ENCODE results near the gene KCNMB2. TPM values are rescaled to one million over a fixed set of nuclear protein-coding genes. Genes with fewer than 3 reads are reported as not detected.
A peak's percentile ranks its signal among the peaks of the same experiment; 100 is the strongest.

The KCNMB2 gene
- total RNA-seq, 2 donors from 2014 or later: not detected

GRCh38 chr3:178663201-178663934 is 127.1 kb downstream of the KCNMB2 start:
- H3K9ac ChIP-seq (ENCODE audit: extremely low read depth, low read length, poor library complexity, severe bottlenecking): peak overlapping the region; percentile 52
- H3K27ac ChIP-seq (ENCODE audit: low read depth, low read length): no peak overlapping the region
- Mint-ChIP-seq H3K4me1 (peaks cover 32% of the 10 kb centered on the region), H3K27me3 (ENCODE audit: insufficient read depth) (no peaks in the 10 kb centered on the region), H3K27ac (peak overlapping the region; percentile 64), H3K36me3 (ENCODE audit: low read depth) (no peaks in the 10 kb centered on the region), H3K9me3 (peaks cover 3% of the 10 kb centered on the region), H3K4me3 (no peak overlapping the region)
- H3K9me3 ChIP-seq (ENCODE audit: control insufficient read depth, low read length): peaks cover 8% of the 10 kb centered on the region
- H3K36me3 ChIP-seq (ENCODE audit: control insufficient read depth, insufficient read depth, low read length): no peaks in the 10 kb centered on the region
- H3K27me3 ChIP-seq (ENCODE audit: control insufficient read depth, insufficient read depth, low read length, poor library complexity, severe bottlenecking): no peaks in the 10 kb centered on the region
- peak overlapping the region; percentile 57 for H3K4me3 ChIP-seq (ENCODE audit: low read length)
- 90 to 100% methylated on average over 1 of the region's 1 CpG for WGBS, 2 experiments (ENCODE audit: insufficient coverage in 1 of 2, insufficient read length in 1 of 2)
- DNase-seq: no peak
- H3K4me1 ChIP-seq (ENCODE audit: control insufficient read depth, insufficient read depth, low read length): peaks cover 14% of the 10 kb centered on the region
- TF ChIP-seq, protein P1, sequence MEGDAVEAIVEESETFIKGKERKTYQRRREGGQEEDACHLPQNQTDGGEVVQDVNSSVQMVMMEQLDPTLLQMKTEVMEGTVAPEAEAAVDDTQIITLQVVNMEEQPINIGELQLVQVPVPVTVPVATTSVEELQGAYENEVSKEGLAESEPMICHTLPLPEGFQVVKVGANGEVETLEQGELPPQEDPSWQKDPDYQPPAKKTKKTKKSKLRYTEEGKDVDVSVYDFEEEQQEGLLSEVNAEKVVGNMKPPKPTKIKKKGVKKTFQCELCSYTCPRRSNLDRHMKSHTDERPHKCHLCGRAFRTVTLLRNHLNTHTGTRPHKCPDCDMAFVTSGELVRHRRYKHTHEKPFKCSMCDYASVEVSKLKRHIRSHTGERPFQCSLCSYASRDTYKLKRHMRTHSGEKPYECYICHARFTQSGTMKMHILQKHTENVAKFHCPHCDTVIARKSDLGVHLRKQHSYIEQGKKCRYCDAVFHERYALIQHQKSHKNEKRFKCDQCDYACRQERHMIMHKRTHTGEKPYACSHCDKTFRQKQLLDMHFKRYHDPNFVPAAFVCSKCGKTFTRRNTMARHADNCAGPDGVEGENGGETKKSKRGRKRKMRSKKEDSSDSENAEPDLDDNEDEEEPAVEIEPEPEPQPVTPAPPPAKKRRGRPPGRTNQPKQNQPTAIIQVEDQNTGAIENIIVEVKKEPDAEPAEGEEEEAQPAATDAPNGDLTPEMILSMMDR (conservative IDR thresholded peaks at IDR 0.05): no peak

DNA sequence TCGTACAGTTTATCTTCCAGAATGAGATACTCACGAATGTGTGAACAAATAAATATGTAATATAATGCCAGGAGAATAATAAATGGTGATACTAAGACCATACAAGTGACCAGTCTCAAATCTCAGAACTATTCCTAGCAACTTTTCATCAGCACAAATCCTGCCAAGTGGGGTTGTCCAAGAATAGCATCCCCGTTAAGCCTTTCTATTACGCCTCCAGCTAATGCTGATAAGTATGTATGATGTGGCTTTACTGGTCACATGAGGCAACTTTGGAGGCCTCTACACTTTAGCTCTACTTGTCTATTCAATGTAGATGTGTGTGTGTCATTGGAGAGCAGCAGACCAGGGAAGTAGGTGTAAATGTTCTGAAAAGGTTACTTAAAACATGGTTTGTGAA is 129.5 kb downstream of the KCNMB2 start:
- TF ChIP-seq, protein P1 (conservative IDR thresholded peaks at IDR 0.05): no peak
- Mint-ChIP-seq H3K4me3 (no peak overlapping the region), H3K9me3 (peaks cover 3% of the 10 kb centered on the region), H3K4me1 (peaks cover 45% of the 10 kb centered on the region), H3K27me3 (ENCODE audit: insufficient read depth) (no peaks in the 10 kb centered on the region), H3K27ac (no peak overlapping the region), H3K36me3 (ENCODE audit: low read depth) (no peaks in the 10 kb centered on the region)
- H3K9me3 ChIP-seq (ENCODE audit: control insufficient read depth, low read length): peaks cover 8% of the 10 kb centered on the region
- no peak overlapping the region for H3K4me3 ChIP-seq (ENCODE audit: low read length)
- H3K36me3 ChIP-seq (ENCODE audit: control insufficient read depth, insufficient read depth, low read length): no peaks in the 10 kb centered on the region
- no peak for DNase-seq
- WGBS, 2 experiments (ENCODE audit: insufficient coverage in 1 of 2, insufficient read length in 1 of 2): 93 to 100% methylated on average over 2 to 3 of the region's 4 CpGs
- H3K4me1 ChIP-seq (ENCODE audit: control insufficient read depth, insufficient read depth, low read length): peaks cover 14% of the 10 kb centered on the region
- no peak overlapping the region for H3K27ac ChIP-seq (ENCODE audit: low read depth, low read length)
- H3K27me3 ChIP-seq (ENCODE audit: control insufficient read depth, insufficient read depth, low read length, poor library complexity, severe bottlenecking): no peaks in the 10 kb centered on the region
- no peak overlapping the region for H3K9ac ChIP-seq (ENCODE audit: extremely low read depth, low read length, poor library complexity, severe bottlenecking)

DNA sequence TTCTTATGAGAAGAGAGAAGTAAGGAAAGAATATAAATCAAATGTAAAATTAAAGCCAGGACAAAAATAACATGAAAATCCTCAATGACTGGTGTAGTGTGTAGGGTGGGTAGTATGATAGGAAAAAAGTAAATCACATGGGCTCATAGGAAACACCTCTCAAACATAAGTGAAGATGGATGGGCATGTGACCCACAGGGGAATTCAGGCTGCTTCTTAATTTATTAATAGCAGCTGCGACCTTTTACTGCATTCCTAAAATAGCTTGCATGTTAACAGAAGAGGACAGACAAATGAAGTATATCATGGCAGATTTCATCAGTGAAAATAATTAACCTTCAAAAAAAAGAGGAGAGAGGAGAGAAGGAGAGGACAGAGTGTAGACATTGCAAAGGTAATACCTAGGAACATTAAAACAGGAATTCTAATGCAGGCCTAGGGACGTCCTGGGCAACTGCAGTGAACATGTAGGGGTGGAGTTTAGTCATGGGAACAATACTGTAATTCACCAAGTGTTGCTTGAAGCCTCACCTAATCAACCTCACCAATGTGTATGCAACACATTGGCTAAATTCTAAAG is 132.9 kb downstream of the KCNMB2 start:
- H3K27ac Mint-ChIP-seq: no peak overlapping the region
- Histone ChIP-seq H3K9ac (ENCODE audit: extremely low read depth, low read length, poor library complexity, severe bottlenecking) (no peak overlapping the region), H3K27me3 (ENCODE audit: control insufficient read depth, insufficient read depth, low read length, poor library complexity, severe bottlenecking) (no peaks in the 10 kb centered on the region), H3K27ac (ENCODE audit: low read depth, low read length) (no peak overlapping the region), H3K9me3 (ENCODE audit: control insufficient read depth, low read length) (peaks cover 8% of the 10 kb centered on the region), H3K4me1 (ENCODE audit: control insufficient read depth, insufficient read depth, low read length) (peaks cover 6% of the 10 kb centered on the region), H3K36me3 (ENCODE audit: control insufficient read depth, insufficient read depth, low read length) (no peaks in the 10 kb centered on the region), H3K4me3 (ENCODE audit: low read length) (no peak overlapping the region)
- H3K36me3 Mint-ChIP-seq (ENCODE audit: low read depth): no peaks in the 10 kb centered on the region
- TF ChIP-seq, protein P1 (conservative IDR thresholded peaks at IDR 0.05): no peak
- DNase-seq: no peak
- H3K4me1 Mint-ChIP-seq: peaks cover 34% of the 10 kb centered on the region
- 88% methylated on average over 2 of the region's 2 CpGs; no CpG with 5 or more reads in 1 of the 2 experiments for WGBS, 2 experiments (ENCODE audit: insufficient coverage in 1 of 2, insufficient read length in 1 of 2)
- H3K27me3 Mint-ChIP-seq (ENCODE audit: insufficient read depth): no peaks in the 10 kb centered on the region
- H3K9me3 Mint-ChIP-seq: peaks cover 3% of the 10 kb centered on the region
- no peak overlapping the region for H3K4me3 Mint-ChIP-seq
